Panc1 (cell line): ENCODE data around the gene TMTC1. TPM values are rescaled to one million over a fixed set of nuclear protein-coding genes. Genes with fewer than 3 reads are reported as not detected.

Source experiments
- ATAC-seq: fragments of 200-7000 bp; cut with Tn5 transposase; 2 replicates; pipeline ENCODE4 v1.9.1; 2020; ENCODE audit warnings: mild to moderate bottlenecking, moderate library complexity
- BruUV-seq: library from RNA; stranded (reverse); fragments of 400-500 nt; replicated peaks from 2 replicates; lab custom pipeline; 2021; lab: Mats Ljungman, UMichigan
- CTCF ChIA-PET: fragments of 300-600 bp; sonication (Branson Sonifier 250); formaldehyde crosslinking; loops from one replicate; lab custom pipeline; 2022; ENCODE audit warnings: antibody characterized with exemption; lab: Charles Lee
- POLR2A ChIA-PET: fragments of 300-600 bp; sonication (Branson Sonifier 250); formaldehyde crosslinking; loops from one replicate; lab custom pipeline; 2022; ENCODE audit warnings: antibody characterized with exemption; lab: Charles Lee
- DNase-seq: peaks from one replicate; pipeline ENCODE4 v3.0.0-alpha.2; 2010; ENCODE audit warnings: low read depth, low spot score
- H3K27ac ChIP-seq: 2 replicates; pipeline ENCODE4 v1.5.1; 2011; ENCODE audit warnings: mild to moderate bottlenecking, low read length, inconsistent platforms
- H3K27me3 ChIP-seq: fragments of 200-500 bp; sonication (Bioruptor generic); 2 replicates; pipeline ENCODE4 v1.6.0; 2014; ENCODE audit warnings: low read length, inconsistent platforms; ENCODE audit not compliant: control insufficient read depth, insufficient read depth
- H3K36me3 ChIP-seq: fragments of 200-500 bp; sonication (Bioruptor generic); 2 replicates; pipeline ENCODE4 v1.5.1; 2014; ENCODE audit warnings: inconsistent platforms, mild to moderate bottlenecking, low read length, moderate library complexity; ENCODE audit not compliant: control insufficient read depth, insufficient read depth
- H3K4me1 ChIP-seq: 2 replicates; pipeline ENCODE4 v1.5.1; 2011; ENCODE audit warnings: inconsistent platforms, mild to moderate bottlenecking, low read length, moderate library complexity; ENCODE audit not compliant: control insufficient read depth, insufficient read depth
- H3K4me3 ChIP-seq, 2 experiments: 2 replicates each; pipeline ENCODE4 v1.5.1; 2011 to 2012; ENCODE audit warnings: low read depth in 2 of 2, low read length in 2 of 2, mild to moderate bottlenecking in 2 of 2, inconsistent platforms in 1 of 2, moderate library complexity in 1 of 2
- H3K9me3 ChIP-seq: fragments of 200-500 bp; sonication (Bioruptor generic); 2 replicates; pipeline ENCODE4 v1.5.1; 2014; ENCODE audit warnings: low read depth, mild to moderate bottlenecking, inconsistent platforms, low read length, moderate library complexity; ENCODE audit not compliant: control insufficient read depth, insufficient read depth
- POLR2AphosphoS5 ChIP-seq: IDR thresholded peaks from 2 replicates; pipeline ENCODE4 v1.6.1; 2012; ENCODE audit warnings: mild to moderate bottlenecking, low read depth, low read length, moderate library complexity
- SIN3A ChIP-seq: IDR thresholded peaks from 2 replicates; pipeline ENCODE4 v1.6.1; 2012; ENCODE audit warnings: low read depth, mild to moderate bottlenecking, low read length, moderate library complexity, borderline replicate concordance; ENCODE audit not compliant: insufficient read depth
- TCF7L2 ChIP-seq: IDR thresholded peaks from 2 replicates; pipeline ENCODE4 v1.6.1; 2011; ENCODE audit warnings: mild to moderate bottlenecking, low read depth, low read length, inconsistent platforms
- in situ Hi-C: cut with HindIII; loops from 2 replicates; pipeline ENCODE4 v1.10.0; 2016; ENCODE audit warnings: low sequenced_read_pairs, low pct_unique_long_range_greater_than_20kb
- intact Hi-C: fragments of 100-400 bp; cut with micrococcal nuclease; formaldehyde crosslinking; loops from one replicate; pipeline ENCODE4 v1.10.0; 2022; ENCODE audit not compliant: unreplicated experiment
- total RNA-seq: library from RNA; stranded (reverse); gene quantifications from one replicate; pipeline ENCODE4 v1.2.1, GENCODE V29; 2021; ENCODE audit not compliant: unreplicated experiment
- TF ChIP-seq, protein P1 (sequence below), 2 experiments: IDR thresholded peaks; 2 replicates each; pipeline ENCODE4 v1.6.1; 2011 to 2012; ENCODE audit warnings: low read depth in 2 of 2, control low read depth in 1 of 2, low read length in 1 of 2, mild to moderate bottlenecking in 1 of 2, moderate library complexity in 1 of 2; ENCODE audit not compliant: insufficient read depth in 1 of 2
- TF ChIP-seq, protein P2 (sequence below): fragments of 450-650 bp; IDR thresholded peaks from 2 replicates; pipeline ENCODE4 v1.5.1; 2017; ENCODE audit warnings: mild to moderate bottlenecking

Gene TMTC1
- total RNA-seq, 1 experiment from 2014 or later, result 0.28 TPM

DNA sequence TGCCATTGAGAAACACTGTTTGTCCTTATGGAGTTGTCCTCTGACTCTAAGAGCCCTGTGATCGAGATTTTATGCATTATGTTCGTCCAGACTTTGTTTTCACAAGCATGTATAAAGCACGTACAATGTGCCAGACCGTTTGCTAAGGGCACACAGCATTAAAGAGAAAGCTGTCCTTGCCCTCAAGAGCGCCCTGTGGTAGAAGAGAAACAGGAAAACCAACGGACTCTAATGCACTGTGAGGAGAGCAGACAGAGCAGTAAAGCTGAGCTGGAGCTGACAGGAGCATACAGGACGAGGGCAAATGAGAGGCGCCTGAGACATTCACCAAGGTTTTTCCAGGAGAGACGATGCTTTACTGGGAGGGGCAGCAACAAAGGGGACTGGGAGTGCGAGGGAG lies 220.1 kb downstream of the TMTC1 start:
- CTCF ChIA-PET, result no interaction called here
- no peaks in the 10 kb centered on the region for H3K36me3 ChIP-seq
- H3K4me1 ChIP-seq, result no peaks in the 10 kb centered on the region
- POLR2A ChIA-PET, result no interaction called here
- no peaks in the 10 kb centered on the region for H3K9me3 ChIP-seq
- no TSS peak for BruUV-seq
- H3K4me3 ChIP-seq, result no peak overlapping the region
- intact Hi-C loops (no loop called here), in situ Hi-C loops (no loop called here)
- TF ChIP-seq TCF7L2 (no peak), POLR2AphosphoS5 (no peak), SIN3A (no peak)
- ATAC-seq, result no peak
- H3K27me3 ChIP-seq, result peaks cover 14% of the 10 kb centered on the region
- H3K27ac ChIP-seq, result no peak overlapping the region
- DNase-seq, result no peak

DNA sequence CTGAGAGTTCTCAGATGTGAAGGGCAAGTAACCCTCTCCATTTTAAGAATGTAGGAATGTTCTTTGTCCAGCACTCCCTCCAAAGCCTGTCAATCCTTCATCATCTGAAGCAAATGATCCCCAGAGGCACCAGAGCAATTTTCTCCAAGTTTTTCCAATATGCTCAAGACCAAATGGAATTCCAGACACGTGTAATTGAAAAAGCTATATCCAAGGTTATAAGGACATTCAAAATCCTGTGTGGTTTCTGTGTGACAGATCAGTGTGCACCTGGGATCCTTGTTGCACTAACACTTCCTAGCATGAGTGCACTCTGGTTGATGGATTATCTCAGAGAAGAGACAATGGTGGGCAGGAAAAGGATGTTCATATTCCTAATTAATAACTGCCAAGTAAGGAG lies 220.7 kb downstream of the TMTC1 start:
- H3K36me3 ChIP-seq, result no peaks in the 10 kb centered on the region
- intact Hi-C loops, result no loop called here
- H3K4me3 ChIP-seq, result no peak overlapping the region
- DNase-seq, result no peak
- H3K27me3 ChIP-seq, result peaks cover 14% of the 10 kb centered on the region
- no peak overlapping the region for H3K27ac ChIP-seq
- no peaks in the 10 kb centered on the region for H3K4me1 ChIP-seq
- BruUV-seq, result no TSS peak
- CTCF ChIA-PET, result no interaction called here
- POLR2A ChIA-PET, result no interaction called here
- in situ Hi-C loops, result no loop called here
- no peak for TF ChIP-seq SIN3A
- TF ChIP-seq, protein P1, sequence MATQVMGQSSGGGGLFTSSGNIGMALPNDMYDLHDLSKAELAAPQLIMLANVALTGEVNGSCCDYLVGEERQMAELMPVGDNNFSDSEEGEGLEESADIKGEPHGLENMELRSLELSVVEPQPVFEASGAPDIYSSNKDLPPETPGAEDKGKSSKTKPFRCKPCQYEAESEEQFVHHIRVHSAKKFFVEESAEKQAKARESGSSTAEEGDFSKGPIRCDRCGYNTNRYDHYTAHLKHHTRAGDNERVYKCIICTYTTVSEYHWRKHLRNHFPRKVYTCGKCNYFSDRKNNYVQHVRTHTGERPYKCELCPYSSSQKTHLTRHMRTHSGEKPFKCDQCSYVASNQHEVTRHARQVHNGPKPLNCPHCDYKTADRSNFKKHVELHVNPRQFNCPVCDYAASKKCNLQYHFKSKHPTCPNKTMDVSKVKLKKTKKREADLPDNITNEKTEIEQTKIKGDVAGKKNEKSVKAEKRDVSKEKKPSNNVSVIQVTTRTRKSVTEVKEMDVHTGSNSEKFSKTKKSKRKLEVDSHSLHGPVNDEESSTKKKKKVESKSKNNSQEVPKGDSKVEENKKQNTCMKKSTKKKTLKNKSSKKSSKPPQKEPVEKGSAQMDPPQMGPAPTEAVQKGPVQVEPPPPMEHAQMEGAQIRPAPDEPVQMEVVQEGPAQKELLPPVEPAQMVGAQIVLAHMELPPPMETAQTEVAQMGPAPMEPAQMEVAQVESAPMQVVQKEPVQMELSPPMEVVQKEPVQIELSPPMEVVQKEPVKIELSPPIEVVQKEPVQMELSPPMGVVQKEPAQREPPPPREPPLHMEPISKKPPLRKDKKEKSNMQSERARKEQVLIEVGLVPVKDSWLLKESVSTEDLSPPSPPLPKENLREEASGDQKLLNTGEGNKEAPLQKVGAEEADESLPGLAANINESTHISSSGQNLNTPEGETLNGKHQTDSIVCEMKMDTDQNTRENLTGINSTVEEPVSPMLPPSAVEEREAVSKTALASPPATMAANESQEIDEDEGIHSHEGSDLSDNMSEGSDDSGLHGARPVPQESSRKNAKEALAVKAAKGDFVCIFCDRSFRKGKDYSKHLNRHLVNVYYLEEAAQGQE (IDR thresholded peaks at IDR 0.05; ENCODE audit: insufficient read depth in 1 of 2, low read depth in 2 of 2, low read length in 1 of 2), result no peak
- no peak for TF ChIP-seq TCF7L2
- TF ChIP-seq, protein P2, sequence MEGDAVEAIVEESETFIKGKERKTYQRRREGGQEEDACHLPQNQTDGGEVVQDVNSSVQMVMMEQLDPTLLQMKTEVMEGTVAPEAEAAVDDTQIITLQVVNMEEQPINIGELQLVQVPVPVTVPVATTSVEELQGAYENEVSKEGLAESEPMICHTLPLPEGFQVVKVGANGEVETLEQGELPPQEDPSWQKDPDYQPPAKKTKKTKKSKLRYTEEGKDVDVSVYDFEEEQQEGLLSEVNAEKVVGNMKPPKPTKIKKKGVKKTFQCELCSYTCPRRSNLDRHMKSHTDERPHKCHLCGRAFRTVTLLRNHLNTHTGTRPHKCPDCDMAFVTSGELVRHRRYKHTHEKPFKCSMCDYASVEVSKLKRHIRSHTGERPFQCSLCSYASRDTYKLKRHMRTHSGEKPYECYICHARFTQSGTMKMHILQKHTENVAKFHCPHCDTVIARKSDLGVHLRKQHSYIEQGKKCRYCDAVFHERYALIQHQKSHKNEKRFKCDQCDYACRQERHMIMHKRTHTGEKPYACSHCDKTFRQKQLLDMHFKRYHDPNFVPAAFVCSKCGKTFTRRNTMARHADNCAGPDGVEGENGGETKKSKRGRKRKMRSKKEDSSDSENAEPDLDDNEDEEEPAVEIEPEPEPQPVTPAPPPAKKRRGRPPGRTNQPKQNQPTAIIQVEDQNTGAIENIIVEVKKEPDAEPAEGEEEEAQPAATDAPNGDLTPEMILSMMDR, result no peak
- no peak for TF ChIP-seq POLR2AphosphoS5
- no peak for ATAC-seq
- H3K9me3 ChIP-seq, result no peaks in the 10 kb centered on the region

DNA sequence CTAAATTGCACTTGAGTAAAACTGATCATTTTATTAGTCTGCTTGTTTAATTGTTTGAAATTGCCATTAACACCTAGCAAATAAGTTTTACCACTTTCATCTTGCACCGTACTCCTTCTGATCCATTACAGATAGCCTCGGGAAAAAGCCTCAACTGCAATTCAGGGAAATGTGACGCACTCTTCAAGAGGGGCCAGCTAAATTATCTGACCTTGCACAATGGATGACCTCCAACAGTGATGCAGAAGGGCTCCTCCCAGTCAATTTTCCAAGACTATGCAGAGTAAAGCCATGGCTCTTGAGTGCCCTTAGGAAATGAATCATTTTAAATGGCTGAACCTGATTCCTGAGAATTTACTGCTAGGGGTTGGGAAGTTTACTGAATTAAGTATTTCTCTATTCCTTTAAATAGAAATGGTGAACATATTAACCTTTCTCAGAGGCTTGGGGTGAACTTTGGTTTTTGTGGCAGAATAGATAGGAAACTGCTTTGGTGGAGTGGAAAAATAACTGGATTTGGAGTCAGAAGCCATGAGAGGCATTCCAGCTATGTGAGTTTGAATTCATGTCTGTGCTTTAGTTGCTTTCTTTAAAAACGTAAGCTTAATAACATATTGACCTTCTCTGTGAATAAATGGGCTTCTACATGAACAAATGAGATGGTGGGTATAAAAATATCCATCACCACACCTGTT lies 221.5 kb downstream of the TMTC1 start:
- no peak overlapping the region for H3K4me3 ChIP-seq
- H3K27me3 ChIP-seq, result peaks cover 14% of the 10 kb centered on the region
- no peak for DNase-seq
- H3K36me3 ChIP-seq, result no peaks in the 10 kb centered on the region
- TF ChIP-seq TCF7L2 (no peak), SIN3A (no peak), POLR2AphosphoS5 (no peak)
- TF ChIP-seq, protein P2, result no peak
- TF ChIP-seq, protein P1 (IDR thresholded peaks at IDR 0.05; ENCODE audit: insufficient read depth in 1 of 2, low read depth in 2 of 2, low read length in 1 of 2), result no peak
- ChIA-PET CTCF (no interaction called here), POLR2A (no interaction called here)
- in situ Hi-C loops, result no loop called here
- H3K27ac ChIP-seq, result no peak overlapping the region
- BruUV-seq, result no TSS peak
- no peak for ATAC-seq
- no peaks in the 10 kb centered on the region for H3K4me1 ChIP-seq
- H3K9me3 ChIP-seq, result no peaks in the 10 kb centered on the region
- intact Hi-C loops, result no loop called here
